GM18873 (cell line): ENCODE results near the gene TINAGL1.
"Not testable (repeated sequence)": the region's sequence is repeated elsewhere in the genome, so short reads cannot be mapped to it uniquely, and the experiment has no call there.

ENCODE experiments used
- ATAC-seq: cut with Tn5 transposase; IDR thresholded peaks from one replicate; pipeline ENCODE4 v1.9.1; 2021; ENCODE audit warnings: mild to moderate bottlenecking, moderate library complexity, moderate number of reproducible peaks; ENCODE audit not compliant: unreplicated experiment, low FRiP score

Gene TINAGL1

GRCh38 chr1:31583082-31583994, 7.0 kb downstream of the TINAGL1 start:
- no peak for ATAC-seq

- no peak for ATAC-seq
Observed at GRCh38 chr1:31583995-31584868, 7.9 kb downstream of the TINAGL1 start.

- no peak for ATAC-seq
Observed at GRCh38 chr1:31584869-31585735, 8.8 kb downstream of the TINAGL1 start.

- ATAC-seq, result no peak
Observed at GRCh38 chr1:31585736-31586365, 9.5 kb downstream of the TINAGL1 start.

GRCh38 chr1:31586376-31587327, 10.3 kb downstream of the TINAGL1 start:
- no peak for ATAC-seq

- not testable (repeated sequence) for ATAC-seq
Observed at GRCh38 chr1:31587328-31587699, 11.0 kb downstream of the TINAGL1 start.

GRCh38 chr1:31587720-31588423, 11.6 kb downstream of the TINAGL1 start:
- ATAC-seq, result no peak

GRCh38 chr1:31588751-31589515, 12.6 kb downstream of the TINAGL1 start:
- no peak for ATAC-seq

GRCh38 chr1:31591425-31592093, 15.2 kb downstream of the TINAGL1 start:
- ATAC-seq, result no peak

GRCh38 chr1:31592132-31592531, 15.8 kb downstream of the TINAGL1 start:
- no peak for ATAC-seq

GRCh38 chr1:31593136-31593665, 16.9 kb downstream of the TINAGL1 start:
- ATAC-seq, result no peak

- ATAC-seq, result no peak
Observed at GRCh38 chr1:31593770-31594632, 17.7 kb downstream of the TINAGL1 start.

GRCh38 chr1:31595836-31596736, 19.8 kb downstream of the TINAGL1 start:
- ATAC-seq, result no peak

- no peak for ATAC-seq
Observed at GRCh38 chr1:31596737-31597097, 20.4 kb downstream of the TINAGL1 start.

GRCh38 chr1:31598980-31599379, 22.7 kb downstream of the TINAGL1 start:
- no peak for ATAC-seq
